Measurements from ENCODE around the gene ADAMTSL1. TPM values are rescaled to one million over a fixed set of nuclear protein-coding genes. Genes with fewer than 3 reads are reported as not detected.

The ADAMTSL1 gene
- total RNA-seq, 1 donor from 2014 or later: 1.8 TPM

DNA sequence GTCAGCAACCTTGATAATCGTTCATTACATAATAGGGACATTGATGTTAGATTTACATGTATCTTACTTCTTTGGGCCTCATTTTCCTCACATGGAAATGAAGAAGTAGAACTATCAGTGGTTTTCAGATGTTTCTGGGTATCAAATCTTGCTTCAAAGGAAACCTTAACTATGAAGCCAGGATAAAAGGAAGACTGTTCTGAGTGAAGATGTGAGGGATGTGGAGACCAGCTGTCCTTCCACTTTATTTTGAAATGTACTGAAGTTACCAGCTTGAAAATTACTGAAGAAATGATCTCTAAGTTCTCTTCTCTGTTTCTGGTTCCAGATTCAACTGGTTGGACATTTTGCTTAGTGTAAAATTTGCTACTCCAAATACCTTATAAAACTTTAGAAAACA is 186.0 kb downstream of the ADAMTSL1 start:
- no peak for DNase-seq (ENCODE audit: low spot score)

- no peak for DNase-seq (ENCODE audit: low spot score)
Measured at GRCh38 chr9:18662320-18662719, 188.4 kb downstream of the ADAMTSL1 start.

DNA sequence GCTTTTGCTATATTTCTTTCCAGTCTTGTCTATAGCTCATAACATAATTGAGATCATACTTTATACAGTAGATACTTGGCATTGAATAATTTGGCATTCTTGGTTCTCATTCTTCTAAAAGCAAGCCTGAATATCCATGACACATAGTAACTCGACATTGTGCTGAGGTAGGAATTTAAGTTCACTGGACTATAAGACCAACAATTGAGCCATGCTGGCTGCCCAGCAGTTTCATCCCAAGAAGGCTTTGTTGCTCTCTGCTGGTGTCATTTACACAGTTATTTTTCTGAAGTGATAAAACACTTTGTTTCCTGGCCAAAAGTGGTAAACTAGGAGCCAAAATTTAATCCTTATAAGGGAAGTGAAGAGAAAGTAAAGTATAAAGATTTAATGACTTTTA is 192.0 kb downstream of the ADAMTSL1 start:
- DNase-seq (ENCODE audit: low spot score): no peak

DNA sequence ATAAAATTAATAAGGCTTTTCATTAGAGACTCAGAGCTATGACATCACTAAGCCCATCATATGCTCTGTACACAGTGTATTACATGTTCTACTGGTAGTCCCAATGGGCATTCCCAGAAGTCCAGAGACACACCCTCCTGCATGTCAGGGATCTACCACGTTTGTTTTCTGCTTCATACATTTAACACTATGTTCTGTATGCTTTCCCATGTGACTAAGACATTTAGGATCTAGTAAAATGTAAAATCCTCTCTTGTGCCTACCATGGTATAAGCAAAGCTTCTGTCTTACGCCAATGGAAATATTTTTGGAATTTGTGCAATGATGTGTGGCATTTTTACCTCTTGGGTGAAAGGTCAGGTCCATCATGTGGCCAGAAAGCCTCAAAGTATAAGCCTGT is 192.4 kb downstream of the ADAMTSL1 start:
- no peak for DNase-seq (ENCODE audit: low spot score)

DNA sequence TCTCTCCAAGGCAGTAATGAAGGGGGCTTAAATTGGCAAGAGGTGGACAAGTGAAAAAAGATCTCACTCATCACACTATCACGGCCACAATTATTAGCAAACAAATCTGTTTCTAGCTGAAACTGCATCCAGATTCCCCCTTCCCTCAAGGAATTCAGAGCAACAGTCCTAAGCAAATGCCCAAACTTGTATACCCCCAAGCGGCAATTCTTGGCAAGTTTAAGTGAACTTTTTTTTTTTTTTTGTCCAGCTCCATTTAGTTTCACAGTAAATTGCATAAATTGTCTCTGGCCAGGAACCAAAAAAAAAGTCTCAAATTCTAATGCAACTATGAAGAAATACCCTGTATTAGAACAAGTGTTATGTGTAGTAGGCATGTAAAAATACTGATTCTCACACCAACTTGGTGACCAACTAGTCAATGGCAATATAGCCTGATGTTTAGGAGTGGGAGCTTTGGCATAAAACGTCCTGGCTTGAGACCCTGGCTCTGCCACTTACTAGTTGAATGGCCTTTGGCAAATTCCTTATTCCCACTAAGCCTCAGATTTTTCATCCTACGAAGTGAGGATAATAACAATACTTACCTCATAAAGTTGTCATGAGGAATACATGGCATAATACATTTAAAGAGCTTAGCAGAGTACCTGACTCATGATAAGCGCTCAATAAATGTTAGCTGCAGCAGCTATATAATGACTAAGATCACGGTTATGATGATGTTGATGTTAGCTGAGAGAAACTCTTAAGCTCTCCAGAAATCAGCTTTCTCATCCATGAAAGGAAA is 193.2 kb downstream of the ADAMTSL1 start:
- DNase-seq (ENCODE audit: low spot score): no peak

GRCh38 chr9:18668944-18669343 is 195.0 kb downstream of the ADAMTSL1 start:
- no peak for DNase-seq (ENCODE audit: low spot score)

DNA sequence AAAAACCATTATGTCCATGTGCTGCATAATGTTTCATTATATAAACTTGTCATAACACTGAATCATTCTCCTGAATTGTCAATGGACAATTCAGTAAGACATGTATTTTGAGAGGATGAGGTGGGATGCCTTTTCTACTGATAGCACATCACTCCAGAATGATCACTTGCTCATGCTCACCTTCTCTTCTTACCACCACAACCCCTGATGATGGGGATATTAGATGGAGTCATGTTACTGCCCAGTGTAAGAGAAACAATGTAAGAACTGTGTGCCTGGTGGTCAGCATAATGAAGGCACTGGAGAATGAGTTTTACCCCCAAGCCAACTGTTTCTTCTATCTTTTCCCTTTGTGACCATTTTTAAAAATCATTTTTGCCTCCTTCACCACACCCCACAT is 198.8 kb downstream of the ADAMTSL1 start:
- DNase-seq (ENCODE audit: low spot score): no peak

GRCh38 chr9:18673179-18673578 is 199.2 kb downstream of the ADAMTSL1 start:
- DNase-seq (ENCODE audit: low spot score): no peak

- no peak for DNase-seq (ENCODE audit: low spot score)
Measured at GRCh38 chr9:18675332-18675731, 201.4 kb downstream of the ADAMTSL1 start.

DNA sequence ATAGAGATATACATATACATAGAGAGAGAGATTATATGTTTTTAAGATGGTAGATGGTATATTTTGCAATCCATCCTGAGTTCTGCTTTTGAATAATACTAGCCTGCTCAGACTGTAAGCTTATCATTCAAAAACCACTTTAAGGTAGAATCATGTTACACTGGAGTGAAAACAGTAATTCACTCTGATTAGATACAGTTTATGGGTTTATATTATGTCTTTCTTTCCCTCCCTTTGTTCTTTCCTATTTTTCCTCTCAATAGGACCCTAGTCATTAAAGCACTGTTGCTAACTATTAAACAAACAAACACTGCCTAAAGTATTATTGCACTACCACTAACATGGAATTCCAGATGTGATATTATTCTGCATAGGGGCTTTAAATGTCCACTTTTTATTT is 202.0 kb downstream of the ADAMTSL1 start:
- DNase-seq (ENCODE audit: low spot score): no peak

DNA sequence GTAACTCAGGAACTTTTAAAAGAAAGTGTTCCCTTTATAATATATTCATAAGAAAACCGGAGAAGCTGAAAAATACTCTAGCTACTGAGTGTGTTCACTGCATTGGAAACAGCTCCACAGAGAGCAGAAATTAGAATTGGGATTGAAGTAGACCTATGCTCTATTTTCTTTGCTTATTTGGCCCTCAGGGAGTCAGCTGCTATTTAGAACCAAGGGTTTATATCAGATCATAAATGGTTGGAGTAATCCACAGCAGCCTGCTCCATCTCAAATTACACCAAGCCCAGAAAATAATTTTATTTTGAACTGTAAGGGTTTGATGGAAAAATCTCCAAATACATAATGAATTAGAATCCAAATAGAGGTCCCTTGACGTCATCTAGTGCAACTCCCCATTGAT is 202.6 kb downstream of the ADAMTSL1 start:
- DNase-seq (ENCODE audit: low spot score): no peak

DNA sequence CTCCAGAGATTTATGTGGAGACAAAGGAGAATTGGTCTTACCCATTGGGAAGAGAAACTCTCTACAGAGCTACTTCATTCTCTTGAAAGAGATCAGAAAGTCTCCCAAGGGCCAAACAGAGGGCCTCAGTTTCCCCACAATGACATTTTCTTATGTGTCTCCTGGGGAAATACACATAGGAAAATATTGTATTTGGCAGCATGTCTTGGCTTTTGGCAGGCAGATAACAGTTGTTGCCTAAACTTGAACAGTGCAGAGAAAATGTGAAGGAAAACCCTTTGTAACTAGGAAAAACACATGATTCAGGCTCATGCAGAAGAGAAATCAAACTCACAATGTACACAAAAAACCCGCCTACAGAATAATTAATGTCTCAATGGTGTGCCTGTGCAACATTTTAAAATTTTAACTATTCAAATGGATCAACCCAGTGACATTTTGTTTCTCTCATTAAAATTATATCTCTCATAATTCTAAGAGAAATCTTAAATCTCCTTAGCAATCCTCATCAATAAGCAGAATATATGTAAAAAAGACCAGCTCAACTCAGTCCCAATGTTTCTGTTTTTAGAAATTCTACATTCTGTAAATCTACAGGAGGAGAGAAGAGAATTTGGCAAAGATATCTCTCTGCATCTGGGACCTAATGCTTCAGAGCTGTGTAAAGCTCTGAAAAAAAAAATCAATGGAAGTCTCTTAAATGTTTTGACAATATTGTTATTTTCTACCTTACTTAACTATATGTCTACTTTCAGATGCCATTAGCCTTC is 205.1 kb downstream of the ADAMTSL1 start:
- no peak for DNase-seq (ENCODE audit: low spot score)

- no peak for DNase-seq (ENCODE audit: low spot score)
Measured at GRCh38 chr9:18682907-18683306, 209.0 kb downstream of the ADAMTSL1 start.

DNA sequence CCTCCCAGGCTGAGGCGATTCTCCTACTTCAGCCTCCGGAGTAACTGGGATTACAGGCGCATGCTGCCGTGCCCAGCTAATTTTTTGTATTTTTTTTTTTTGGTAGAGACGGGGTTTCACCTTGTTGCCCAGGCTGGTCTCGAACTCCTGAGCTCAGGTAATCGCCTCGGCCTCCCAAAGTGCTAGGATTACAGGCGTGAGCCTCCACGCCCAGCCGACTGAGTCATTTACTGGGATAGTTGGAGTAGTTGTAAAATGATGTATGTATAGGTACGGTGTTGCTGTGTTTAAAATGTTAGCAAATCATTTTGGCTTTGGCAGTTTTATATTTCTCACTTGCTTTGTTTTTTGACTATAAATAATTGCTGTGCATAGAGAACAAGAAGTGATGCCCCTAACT is 209.4 kb downstream of the ADAMTSL1 start:
- no peak for DNase-seq (ENCODE audit: low spot score)

DNA sequence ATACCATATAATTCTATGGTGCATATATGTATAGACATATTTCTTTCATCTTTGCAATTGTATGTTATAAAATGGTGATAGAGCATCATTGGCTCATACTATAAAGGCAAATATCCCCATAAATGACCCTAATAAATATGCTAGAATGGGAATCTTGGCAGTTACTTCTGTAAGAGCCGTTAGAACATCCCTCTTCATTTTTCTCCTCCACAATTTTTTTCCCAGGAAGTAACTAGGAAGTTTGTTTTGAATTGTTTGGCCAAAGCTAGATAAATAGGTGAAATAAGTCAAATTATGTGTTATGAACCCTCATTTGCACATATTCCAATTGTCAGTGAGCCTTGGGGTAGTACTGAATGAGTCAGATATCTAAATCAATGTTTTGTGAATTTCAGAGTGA is 209.9 kb downstream of the ADAMTSL1 start:
- DNase-seq (ENCODE audit: low spot score): no peak

DNA sequence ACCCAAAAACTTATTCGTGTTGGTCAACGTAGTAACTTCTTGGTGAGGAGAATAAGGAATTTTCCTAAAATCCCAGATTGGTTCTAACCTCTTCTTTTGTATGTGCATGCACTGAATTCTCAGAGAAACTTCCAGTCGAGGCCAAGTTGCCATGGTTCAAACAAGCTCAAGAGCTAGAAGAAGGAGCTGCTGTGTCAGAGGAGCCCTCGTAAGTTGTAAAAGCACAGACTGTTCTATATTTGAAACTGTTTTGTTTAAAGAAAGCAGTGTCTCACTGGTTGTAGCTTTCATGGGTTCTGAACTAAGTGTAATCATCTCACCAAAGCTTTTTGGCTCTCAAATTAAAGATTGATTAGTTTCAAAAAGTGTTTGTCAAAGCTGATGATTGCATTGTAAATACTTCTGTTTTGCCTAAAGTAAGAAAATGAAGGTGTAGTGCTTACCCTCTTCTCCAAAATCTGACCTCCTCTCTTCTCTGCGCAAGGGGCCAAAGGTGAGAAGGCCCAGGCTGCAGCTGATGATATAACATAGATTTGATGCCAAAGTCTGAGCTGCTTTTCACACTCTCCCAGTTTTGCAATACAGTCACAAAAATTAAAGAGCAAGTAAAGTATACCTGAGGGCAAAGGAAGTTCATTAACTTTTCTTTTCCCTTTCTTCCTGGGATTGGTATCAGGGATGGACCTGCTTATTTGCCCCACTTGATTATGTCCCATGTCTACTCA is 210.8 kb downstream of the ADAMTSL1 start:
- no peak for DNase-seq (ENCODE audit: low spot score)

DNA sequence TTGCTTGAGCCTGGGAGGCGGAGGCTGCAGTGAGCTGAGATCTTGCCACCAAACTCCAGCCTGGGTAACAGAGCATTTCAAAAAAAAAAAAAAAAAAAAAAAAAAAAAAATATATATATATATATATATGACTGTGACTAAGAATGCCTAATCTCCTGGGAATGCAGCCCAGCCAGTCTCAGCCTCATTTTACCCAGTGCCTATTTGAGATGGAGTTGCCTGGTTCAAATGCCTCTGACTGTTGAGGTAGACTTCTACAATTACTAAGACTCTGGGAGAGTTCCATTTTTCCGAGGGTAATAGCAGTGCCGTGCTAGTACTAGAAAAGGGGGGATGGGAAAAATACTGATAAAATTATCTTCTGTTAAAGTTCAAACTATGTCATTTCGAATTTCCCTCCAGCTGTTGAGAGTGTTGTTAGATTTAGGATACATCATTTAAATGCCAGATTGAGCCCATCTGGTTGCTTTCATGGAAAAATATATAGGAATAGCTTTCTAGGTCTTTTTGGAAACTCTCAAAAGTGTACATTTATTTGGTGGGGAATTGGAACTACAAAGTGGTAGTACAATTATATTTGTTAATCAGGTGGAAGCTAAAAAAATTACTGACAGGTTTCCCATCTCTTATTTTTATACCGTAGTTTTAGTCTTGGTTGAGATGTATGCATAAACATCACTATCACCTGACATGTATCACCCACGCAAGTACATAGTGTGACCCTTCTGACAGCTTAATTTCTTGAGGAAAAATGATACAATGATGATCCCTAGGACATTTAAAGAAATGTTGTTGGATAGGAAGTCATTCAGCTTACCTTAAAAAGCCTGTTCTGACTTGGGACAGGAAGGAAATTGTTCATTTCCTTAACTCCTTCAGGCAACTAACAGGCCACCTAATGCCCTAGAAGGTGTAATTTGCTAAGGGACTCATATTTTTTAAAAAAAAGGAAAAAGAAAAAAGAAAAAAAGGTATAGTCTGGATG is 214.9 kb downstream of the ADAMTSL1 start:
- no peak for DNase-seq (ENCODE audit: low spot score)

- DNase-seq (ENCODE audit: low spot score): no peak
Measured at GRCh38 chr9:18689921-18690320, 216.0 kb downstream of the ADAMTSL1 start.

- no peak for DNase-seq (ENCODE audit: low spot score)
Measured at GRCh38 chr9:18692268-18692667, 218.3 kb downstream of the ADAMTSL1 start.

- no peak for DNase-seq (ENCODE audit: low spot score)
Measured at GRCh38 chr9:18692962-18693361, 219.0 kb downstream of the ADAMTSL1 start.

GRCh38 chr9:18694959-18695668 is 221.2 kb downstream of the ADAMTSL1 start:
- no peak for DNase-seq (ENCODE audit: low spot score)

All from mucosa of gallbladder (tissue), 1 donor.